ENCODE data around the gene PHF21A.
"Not testable (repeated sequence)": the region's sequence is repeated elsewhere in the genome, so short reads cannot be mapped to it uniquely, and the experiment has no call there.

The PHF21A gene

GRCh38 chr11:46119352-46120216 lies 1.7 kb downstream of the PHF21A start:
- DNase-seq: no peak

- DNase-seq: no peak
Measured at GRCh38 chr11:46118702-46119351, 2.4 kb downstream of the PHF21A start.

- DNase-seq: no peak
Measured at GRCh38 chr11:46117842-46118241, 3.4 kb downstream of the PHF21A start.

GRCh38 chr11:46116712-46117037 lies 4.6 kb downstream of the PHF21A start:
- DNase-seq: not testable (repeated sequence)

GRCh38 chr11:46116007-46116711 lies 5.1 kb downstream of the PHF21A start:
- DNase-seq: no peak

GRCh38 chr11:46114961-46115360 lies 6.3 kb downstream of the PHF21A start:
- no peak for DNase-seq

- no peak for DNase-seq
Measured at GRCh38 chr11:46114378-46114777, 6.9 kb downstream of the PHF21A start.

- DNase-seq: no peak
Measured at GRCh38 chr11:46112961-46113607, 8.2 kb downstream of the PHF21A start.

- DNase-seq: no peak
Measured at GRCh38 chr11:46108751-46109150, 12.5 kb downstream of the PHF21A start.

- DNase-seq: no peak
Measured at GRCh38 chr11:46107780-46108179, 13.5 kb downstream of the PHF21A start.

- DNase-seq: no peak
Measured at GRCh38 chr11:46107408-46107718, 13.9 kb downstream of the PHF21A start.

- no peak for DNase-seq
Measured at GRCh38 chr11:46106530-46107407, 14.5 kb downstream of the PHF21A start.

GRCh38 chr11:46105926-46106325 lies 15.3 kb downstream of the PHF21A start:
- DNase-seq: no peak

- DNase-seq: no peak
Measured at GRCh38 chr11:46105134-46105628, 16.1 kb downstream of the PHF21A start.

GRCh38 chr11:46102843-46103242 lies 18.4 kb downstream of the PHF21A start:
- no peak for DNase-seq

- no peak for DNase-seq
Measured at GRCh38 chr11:46100670-46101069, 20.6 kb downstream of the PHF21A start.

- no peak for DNase-seq
Measured at GRCh38 chr11:46099963-46100316, 21.3 kb downstream of the PHF21A start.

- DNase-seq: no peak
Measured at GRCh38 chr11:46090375-46090774, 30.9 kb downstream of the PHF21A start.

- DNase-seq: no peak
Measured at GRCh38 chr11:46079662-46080061, 41.6 kb downstream of the PHF21A start.

GRCh38 chr11:46075928-46076327 lies 45.3 kb downstream of the PHF21A start:
- DNase-seq: no peak

- no peak for DNase-seq
Measured at GRCh38 chr11:46075168-46075567, 46.1 kb downstream of the PHF21A start.

- no peak for DNase-seq
Measured at GRCh38 chr11:46073632-46074031, 47.6 kb downstream of the PHF21A start.
